ENCODE results near the gene RGS14. TPM values are rescaled to one million over a fixed set of nuclear protein-coding genes. Genes with fewer than 3 reads are reported as not detected.

RGS14 gene
- total and polyA plus RNA-seq, 2 experiments from 2014 or later = 23.5 to 37.9 TPM

DNA sequence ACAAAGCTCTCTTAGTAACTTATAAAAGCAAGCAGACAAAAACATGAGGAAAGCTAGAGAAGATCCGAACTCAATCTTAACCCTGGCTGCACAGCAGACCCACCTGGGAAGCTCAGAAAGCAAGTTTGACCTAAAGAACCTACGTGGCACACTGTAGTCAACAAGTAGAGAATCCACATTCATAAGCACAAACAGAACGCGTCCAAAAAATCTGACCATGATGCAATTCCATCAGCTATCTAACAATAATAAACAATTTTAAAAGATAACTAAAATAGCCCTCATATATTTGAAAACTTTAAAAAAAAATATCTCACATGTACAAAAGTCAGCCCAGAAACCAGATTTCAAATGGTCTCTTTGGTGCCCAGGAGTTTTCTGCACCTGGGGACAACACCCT, 10.9 kb upstream of the RGS14 start (continued):
- TF ChIP-seq, protein P1, sequence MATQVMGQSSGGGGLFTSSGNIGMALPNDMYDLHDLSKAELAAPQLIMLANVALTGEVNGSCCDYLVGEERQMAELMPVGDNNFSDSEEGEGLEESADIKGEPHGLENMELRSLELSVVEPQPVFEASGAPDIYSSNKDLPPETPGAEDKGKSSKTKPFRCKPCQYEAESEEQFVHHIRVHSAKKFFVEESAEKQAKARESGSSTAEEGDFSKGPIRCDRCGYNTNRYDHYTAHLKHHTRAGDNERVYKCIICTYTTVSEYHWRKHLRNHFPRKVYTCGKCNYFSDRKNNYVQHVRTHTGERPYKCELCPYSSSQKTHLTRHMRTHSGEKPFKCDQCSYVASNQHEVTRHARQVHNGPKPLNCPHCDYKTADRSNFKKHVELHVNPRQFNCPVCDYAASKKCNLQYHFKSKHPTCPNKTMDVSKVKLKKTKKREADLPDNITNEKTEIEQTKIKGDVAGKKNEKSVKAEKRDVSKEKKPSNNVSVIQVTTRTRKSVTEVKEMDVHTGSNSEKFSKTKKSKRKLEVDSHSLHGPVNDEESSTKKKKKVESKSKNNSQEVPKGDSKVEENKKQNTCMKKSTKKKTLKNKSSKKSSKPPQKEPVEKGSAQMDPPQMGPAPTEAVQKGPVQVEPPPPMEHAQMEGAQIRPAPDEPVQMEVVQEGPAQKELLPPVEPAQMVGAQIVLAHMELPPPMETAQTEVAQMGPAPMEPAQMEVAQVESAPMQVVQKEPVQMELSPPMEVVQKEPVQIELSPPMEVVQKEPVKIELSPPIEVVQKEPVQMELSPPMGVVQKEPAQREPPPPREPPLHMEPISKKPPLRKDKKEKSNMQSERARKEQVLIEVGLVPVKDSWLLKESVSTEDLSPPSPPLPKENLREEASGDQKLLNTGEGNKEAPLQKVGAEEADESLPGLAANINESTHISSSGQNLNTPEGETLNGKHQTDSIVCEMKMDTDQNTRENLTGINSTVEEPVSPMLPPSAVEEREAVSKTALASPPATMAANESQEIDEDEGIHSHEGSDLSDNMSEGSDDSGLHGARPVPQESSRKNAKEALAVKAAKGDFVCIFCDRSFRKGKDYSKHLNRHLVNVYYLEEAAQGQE (IDR thresholded peaks at IDR 0.05; ENCODE audit: unreplicated experiment) = no peak
- TF ChIP-seq NANOG (IDR thresholded peaks at IDR 0.05; ENCODE audit: borderline replicate concordance) (no peak), EZH2 (IDR thresholded peaks at IDR 0.05; ENCODE audit: low read depth, unreplicated experiment) (no peak), STAT1 (IDR thresholded peaks at IDR 0.05; ENCODE audit: unreplicated experiment) (no peak)

GRCh38 chr5:177347699-177348098, 10.0 kb upstream of the RGS14 start:
- H4K20me1 ChIP-seq (replicated peaks; ENCODE audit: insufficient read depth) = peaks cover 29% of the 10 kb centered on the region
- no peak overlapping the region for H2AFZ ChIP-seq
- peaks cover 84% of the 10 kb centered on the region for H3K79me2 ChIP-seq (replicated peaks; ENCODE audit: insufficient read depth)
- H3K9me3 Mint-ChIP-seq = no peaks in the 10 kb centered on the region
- H3K36me3 Mint-ChIP-seq (ENCODE audit: low read depth) = peaks cover 20% of the 10 kb centered on the region
- no peak for DNase-seq (ENCODE audit: low spot score)
- H3K36me3 ChIP-seq (ENCODE audit: insufficient read depth) = peaks cover 13% of the 10 kb centered on the region; the same call in 1 of the 2 replicates
- H3F3A ChIP-seq (replicated peaks; ENCODE audit: low read depth) = 0 out of 2 replicates have a peak, but pooled peaks cover 6% of the 10 kb centered on the region
- H3K4me3 Mint-ChIP-seq = no peak overlapping the region
- no peak overlapping the region for H3K4me2 ChIP-seq
- no peak for ATAC-seq
- no peaks in the 10 kb centered on the region for H3K27me3 ChIP-seq (ENCODE audit: insufficient read depth)
- H3K27ac Mint-ChIP-seq = no peak overlapping the region
- peaks cover 6% of the 10 kb centered on the region for H3K4me1 ChIP-seq (ENCODE audit: insufficient read depth)
- H3K27me3 Mint-ChIP-seq (ENCODE audit: insufficient read depth, low read depth, poor library complexity) = peaks cover 7% of the 10 kb centered on the region
- H3K4me1 Mint-ChIP-seq = peaks cover 22% of the 10 kb centered on the region
- no peak overlapping the region for H3K4me3 ChIP-seq
- no peaks in the 10 kb centered on the region for H3K9me2 ChIP-seq (ENCODE audit: insufficient read depth)
- no peak overlapping the region for H3K27ac ChIP-seq (ENCODE audit: low read depth)
- TF ChIP-seq, protein P2, sequence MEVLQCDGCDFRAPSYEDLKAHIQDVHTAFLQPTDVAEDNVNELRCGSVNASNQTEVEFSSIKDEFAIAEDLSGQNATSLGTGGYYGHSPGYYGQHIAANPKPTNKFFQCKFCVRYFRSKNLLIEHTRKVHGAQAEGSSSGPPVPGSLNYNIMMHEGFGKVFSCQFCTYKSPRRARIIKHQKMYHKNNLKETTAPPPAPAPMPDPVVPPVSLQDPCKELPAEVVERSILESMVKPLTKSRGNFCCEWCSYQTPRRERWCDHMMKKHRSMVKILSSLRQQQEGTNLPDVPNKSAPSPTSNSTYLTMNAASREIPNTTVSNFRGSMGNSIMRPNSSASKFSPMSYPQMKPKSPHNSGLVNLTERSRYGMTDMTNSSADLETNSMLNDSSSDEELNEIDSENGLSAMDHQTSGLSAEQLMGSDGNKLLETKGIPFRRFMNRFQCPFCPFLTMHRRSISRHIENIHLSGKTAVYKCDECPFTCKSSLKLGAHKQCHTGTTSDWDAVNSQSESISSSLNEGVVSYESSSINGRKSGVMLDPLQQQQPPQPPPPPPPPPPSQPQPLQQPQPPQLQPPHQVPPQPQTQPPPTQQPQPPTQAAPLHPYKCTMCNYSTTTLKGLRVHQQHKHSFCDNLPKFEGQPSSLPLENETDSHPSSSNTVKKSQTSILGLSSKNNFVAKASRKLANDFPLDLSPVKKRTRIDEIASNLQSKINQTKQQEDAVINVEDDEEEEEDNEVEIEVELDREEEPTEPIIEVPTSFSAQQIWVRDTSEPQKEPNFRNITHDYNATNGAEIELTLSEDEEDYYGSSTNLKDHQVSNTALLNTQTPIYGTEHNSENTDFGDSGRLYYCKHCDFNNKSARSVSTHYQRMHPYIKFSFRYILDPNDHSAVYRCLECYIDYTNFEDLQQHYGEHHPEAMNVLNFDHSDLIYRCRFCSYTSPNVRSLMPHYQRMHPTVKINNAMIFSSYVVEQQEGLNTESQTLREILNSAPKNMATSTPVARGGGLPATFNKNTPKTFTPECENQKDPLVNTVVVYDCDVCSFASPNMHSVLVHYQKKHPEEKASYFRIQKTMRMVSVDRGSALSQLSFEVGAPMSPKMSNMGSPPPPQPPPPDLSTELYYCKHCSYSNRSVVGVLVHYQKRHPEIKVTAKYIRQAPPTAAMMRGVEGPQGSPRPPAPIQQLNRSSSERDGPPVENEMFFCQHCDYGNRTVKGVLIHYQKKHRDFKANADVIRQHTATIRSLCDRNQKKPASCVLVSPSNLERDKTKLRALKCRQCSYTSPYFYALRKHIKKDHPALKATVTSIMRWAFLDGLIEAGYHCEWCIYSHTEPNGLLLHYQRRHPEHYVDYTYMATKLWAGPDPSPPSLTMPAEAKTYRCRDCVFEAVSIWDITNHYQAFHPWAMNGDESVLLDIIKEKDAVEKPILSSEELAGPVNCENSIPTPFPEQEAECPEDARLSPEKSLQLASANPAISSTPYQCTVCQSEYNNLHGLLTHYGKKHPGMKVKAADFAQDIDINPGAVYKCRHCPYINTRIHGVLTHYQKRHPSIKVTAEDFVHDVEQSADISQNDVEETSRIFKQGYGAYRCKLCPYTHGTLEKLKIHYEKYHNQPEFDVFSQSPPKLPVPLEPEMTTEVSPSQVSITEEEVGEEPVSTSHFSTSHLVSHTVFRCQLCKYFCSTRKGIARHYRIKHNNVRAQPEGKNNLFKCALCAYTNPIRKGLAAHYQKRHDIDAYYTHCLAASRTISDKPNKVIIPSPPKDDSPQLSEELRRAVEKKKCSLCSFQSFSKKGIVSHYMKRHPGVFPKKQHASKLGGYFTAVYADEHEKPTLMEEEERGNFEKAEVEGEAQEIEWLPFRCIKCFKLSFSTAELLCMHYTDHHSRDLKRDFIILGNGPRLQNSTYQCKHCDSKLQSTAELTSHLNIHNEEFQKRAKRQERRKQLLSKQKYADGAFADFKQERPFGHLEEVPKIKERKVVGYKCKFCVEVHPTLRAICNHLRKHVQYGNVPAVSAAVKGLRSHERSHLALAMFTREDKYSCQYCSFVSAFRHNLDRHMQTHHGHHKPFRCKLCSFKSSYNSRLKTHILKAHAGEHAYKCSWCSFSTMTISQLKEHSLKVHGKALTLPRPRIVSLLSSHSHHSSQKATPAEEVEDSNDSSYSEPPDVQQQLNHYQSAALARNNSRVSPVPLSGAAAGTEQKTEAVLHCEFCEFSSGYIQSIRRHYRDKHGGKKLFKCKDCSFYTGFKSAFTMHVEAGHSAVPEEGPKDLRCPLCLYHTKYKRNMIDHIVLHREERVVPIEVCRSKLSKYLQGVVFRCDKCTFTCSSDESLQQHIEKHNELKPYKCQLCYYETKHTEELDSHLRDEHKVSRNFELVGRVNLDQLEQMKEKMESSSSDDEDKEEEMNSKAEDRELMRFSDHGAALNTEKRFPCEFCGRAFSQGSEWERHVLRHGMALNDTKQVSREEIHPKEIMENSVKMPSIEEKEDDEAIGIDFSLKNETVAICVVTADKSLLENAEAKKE (CRISPR knock-in tag; IDR thresholded peaks at IDR 0.05) = no peak
- TF ChIP-seq, protein P3, sequence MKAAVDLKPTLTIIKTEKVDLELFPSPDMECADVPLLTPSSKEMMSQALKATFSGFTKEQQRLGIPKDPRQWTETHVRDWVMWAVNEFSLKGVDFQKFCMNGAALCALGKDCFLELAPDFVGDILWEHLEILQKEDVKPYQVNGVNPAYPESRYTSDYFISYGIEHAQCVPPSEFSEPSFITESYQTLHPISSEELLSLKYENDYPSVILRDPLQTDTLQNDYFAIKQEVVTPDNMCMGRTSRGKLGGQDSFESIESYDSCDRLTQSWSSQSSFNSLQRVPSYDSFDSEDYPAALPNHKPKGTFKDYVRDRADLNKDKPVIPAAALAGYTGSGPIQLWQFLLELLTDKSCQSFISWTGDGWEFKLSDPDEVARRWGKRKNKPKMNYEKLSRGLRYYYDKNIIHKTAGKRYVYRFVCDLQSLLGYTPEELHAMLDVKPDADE (IDR thresholded peaks at IDR 0.05) = no peak
- TF ChIP-seq CREB1 (CRISPR knock-in tag; IDR thresholded peaks at IDR 0.05; ENCODE audit: low read depth) (no peak), JUNB (IDR thresholded peaks at IDR 0.05; ENCODE audit: unreplicated experiment) (no peak), EZH2 (IDR thresholded peaks at IDR 0.05; ENCODE audit: low read depth, unreplicated experiment) (no peak), POLR2AphosphoS5 (IDR thresholded peaks at IDR 0.05; ENCODE audit: low read depth) (no peak), ZNF331 (CRISPR knock-in tag; IDR thresholded peaks at IDR 0.05; ENCODE audit: low read depth) (no peak)
- TF ChIP-seq, protein P1 (IDR thresholded peaks at IDR 0.05; ENCODE audit: unreplicated experiment) = no peak

Data from GM23338 (cell line).